CD4-positive, alpha-beta T cell (primary cell): ENCODE results near the gene GYPE. TPM values are rescaled to one million over a fixed set of nuclear protein-coding genes. Genes with fewer than 3 reads are reported as not detected.
"Not testable (repeated sequence)": the region's sequence is repeated elsewhere in the genome, so short reads cannot be mapped to it uniquely, and the experiment has no call there.

Experiments
- ATAC-seq: fragments of 200-7000 bp; cut with Tn5 transposase; one replicate; pipeline ENCODE4 v1.10.0; 2022; ENCODE audit warnings: mild to moderate bottlenecking; ENCODE audit not compliant: poor library complexity
- CTCF ChIA-PET: fragments of 350-600 bp; sonication (Branson Sonifier 250); formaldehyde crosslinking; loops from one replicate; lab custom pipeline; 2021; ENCODE audit warnings: antibody characterized with exemption, inconsistent platforms; lab: Charles Lee
- POLR2A ChIA-PET: fragments of 350-600 bp; sonication (Branson Sonifier 250); formaldehyde crosslinking; loops from one replicate; lab custom pipeline; 2021; ENCODE audit warnings: antibody characterized with exemption, inconsistent platforms; lab: Charles Lee
- DNase-seq, 14 experiments: peaks; one replicate each; pipeline ENCODE4 v3.0.0-alpha.2; 2013 to 2020; ENCODE audit warnings: mixed read lengths in 2 of 14
- H3K27ac ChIP-seq, 2 donors: one replicate each; pipeline versions ENCODE4 v1.5.1 to v1.7.0; 2013; ENCODE audit warnings: low read length in 2 of 2, low read depth in 1 of 2, mild to moderate bottlenecking in 1 of 2
- H3K27me3 ChIP-seq, 2 experiments: 1 replicate in 1 of 2; 2 replicates in 1 of 2; pipeline versions ENCODE4 v1.6.1 to v1.7.0; 2013; ENCODE audit warnings: low read length in 2 of 2, control low read depth in 1 of 2, mild to moderate bottlenecking in 1 of 2, moderate library complexity in 1 of 2; ENCODE audit not compliant: insufficient read depth in 2 of 2, control insufficient read depth in 1 of 2
- H3K36me3 ChIP-seq: one replicate; pipeline ENCODE4 v1.6.1; 2013; ENCODE audit warnings: low read length, control low read depth; ENCODE audit not compliant: insufficient read depth
- H3K4me1 ChIP-seq: one replicate; pipeline ENCODE4 v1.6.1; 2013; ENCODE audit warnings: low read length, control low read depth; ENCODE audit not compliant: insufficient read depth
- H3K4me3 ChIP-seq: one replicate; pipeline ENCODE4 v1.5.1; 2013; ENCODE audit warnings: mild to moderate bottlenecking, low read length, moderate library complexity
- H3K9me3 ChIP-seq, 2 experiments: 1 replicate in 1 of 2; 2 replicates in 1 of 2; pipeline versions ENCODE4 v1.6.1 to v1.7.0; 2013; ENCODE audit warnings: low read length in 2 of 2, mild to moderate bottlenecking in 2 of 2, control low read depth in 1 of 2, moderate library complexity in 1 of 2; ENCODE audit not compliant: control insufficient read depth in 1 of 2, insufficient read depth in 1 of 2
- H3K27ac Mint-ChIP-seq: one replicate; pipeline ENCODE4 v1.8.0; 2020; ENCODE audit warnings: mixed read lengths
- H3K27me3 Mint-ChIP-seq: one replicate; pipeline ENCODE4 v1.8.0; 2021; ENCODE audit warnings: mixed read lengths
- H3K36me3 Mint-ChIP-seq: one replicate; pipeline ENCODE4 v1.8.0; 2021; ENCODE audit warnings: low read depth, mixed read lengths
- H3K4me1 Mint-ChIP-seq: one replicate; pipeline ENCODE4 v1.8.0; 2021; ENCODE audit warnings: low read depth, mixed read lengths
- H3K4me3 Mint-ChIP-seq: one replicate; pipeline ENCODE4 v1.8.0; 2020; ENCODE audit warnings: mild to moderate bottlenecking, mixed read lengths
- H3K9me3 Mint-ChIP-seq: one replicate; pipeline ENCODE4 v1.8.0; 2020; ENCODE audit warnings: mixed read lengths
- intact Hi-C, 2 experiments: fragments of 100-400 bp; cut with DNase I in 1 of 2; cut with micrococcal nuclease in 1 of 2; formaldehyde crosslinking; loops; one replicate each; pipeline versions ENCODE4 v1.15.1 to v1.9.0; 2023 to 2025; cut with DNase I, micrococcal nuclease
- total RNA-seq, 174 experiments: library from RNA in 2 of 174; stranded (reverse) in 2 of 174; gene quantifications; one replicate each; pipeline ENCODE4 v1.2.3 and lab custom pipeline; 2021 to 2026

GYPE gene
- total RNA-seq, 2 experiments from 2014 or later: not detected

- CTCF ChIA-PET, DNase-seq, intact Hi-C loops, H3K4me3 Mint-ChIP-seq, POLR2A ChIA-PET, H3K9me3 Mint-ChIP-seq, ATAC-seq, H3K4me1 Mint-ChIP-seq, H3K36me3 ChIP-seq, H3K27ac Mint-ChIP-seq, H3K27me3 ChIP-seq, H3K4me3 ChIP-seq, H3K27ac ChIP-seq, H3K36me3 Mint-ChIP-seq, H3K4me1 ChIP-seq, H3K9me3 ChIP-seq, H3K27me3 Mint-ChIP-seq: not testable (repeated sequence)
Observed at GRCh38 chr4:143843506-143843832, 61.9 kb downstream of the GYPE start.

GRCh38 chr4:143842624-143843505 is 62.5 kb downstream of the GYPE start:
- POLR2A ChIA-PET, H3K4me3 ChIP-seq, H3K9me3 ChIP-seq, ATAC-seq, CTCF ChIA-PET, H3K27me3 ChIP-seq, H3K27ac ChIP-seq, H3K4me1 Mint-ChIP-seq, H3K4me3 Mint-ChIP-seq, H3K36me3 ChIP-seq, DNase-seq, H3K4me1 ChIP-seq, H3K9me3 Mint-ChIP-seq, H3K36me3 Mint-ChIP-seq, intact Hi-C loops, H3K27me3 Mint-ChIP-seq, H3K27ac Mint-ChIP-seq: not testable (repeated sequence)

GRCh38 chr4:143839413-143839812 is 65.9 kb downstream of the GYPE start:
- CTCF ChIA-PET, H3K4me3 ChIP-seq, H3K4me1 Mint-ChIP-seq, H3K27ac ChIP-seq, H3K36me3 Mint-ChIP-seq, H3K27me3 ChIP-seq, ATAC-seq, H3K27ac Mint-ChIP-seq, H3K27me3 Mint-ChIP-seq, POLR2A ChIA-PET, H3K4me1 ChIP-seq, H3K9me3 Mint-ChIP-seq, DNase-seq, H3K9me3 ChIP-seq, H3K4me3 Mint-ChIP-seq, H3K36me3 ChIP-seq: not testable (repeated sequence)
- intact Hi-C loops: loop anchor here (5.0 to 10.0 kb wide), 2 partner anchors 115 to 118 kb away; no protein-coding TSS in a partner anchor

- H3K4me3 Mint-ChIP-seq, H3K4me1 Mint-ChIP-seq, CTCF ChIA-PET, ATAC-seq, H3K4me3 ChIP-seq, H3K27me3 ChIP-seq, H3K27ac ChIP-seq, H3K36me3 Mint-ChIP-seq, DNase-seq, POLR2A ChIA-PET, H3K9me3 ChIP-seq, H3K27ac Mint-ChIP-seq, H3K4me1 ChIP-seq, H3K27me3 Mint-ChIP-seq, H3K9me3 Mint-ChIP-seq, H3K36me3 ChIP-seq: not testable (repeated sequence)
- intact Hi-C loops: loop anchor here in 1 of 2 experiments (10.0 kb wide), 1 partner anchor 121 kb away; no protein-coding TSS in a partner anchor
Observed at GRCh38 chr4:143834196-143834595, 71.2 kb downstream of the GYPE start.

- DNase-seq, H3K9me3 ChIP-seq, H3K36me3 ChIP-seq, H3K4me1 ChIP-seq, CTCF ChIA-PET, H3K4me1 Mint-ChIP-seq, ATAC-seq, H3K36me3 Mint-ChIP-seq, POLR2A ChIA-PET, H3K27ac ChIP-seq, H3K27me3 ChIP-seq, H3K9me3 Mint-ChIP-seq, H3K27me3 Mint-ChIP-seq, H3K4me3 Mint-ChIP-seq, H3K27ac Mint-ChIP-seq, H3K4me3 ChIP-seq: not testable (repeated sequence)
- intact Hi-C loops: loop anchor here in 1 of 2 experiments (10.0 kb wide), 1 partner anchor 121 kb away; no protein-coding TSS in a partner anchor
Observed at GRCh38 chr4:143833676-143834075, 71.7 kb downstream of the GYPE start.

- ATAC-seq, H3K27me3 Mint-ChIP-seq, H3K4me3 ChIP-seq, H3K27ac ChIP-seq, CTCF ChIA-PET, H3K4me1 Mint-ChIP-seq, H3K36me3 Mint-ChIP-seq, POLR2A ChIA-PET, H3K27me3 ChIP-seq, DNase-seq, H3K27ac Mint-ChIP-seq, H3K9me3 Mint-ChIP-seq, H3K4me3 Mint-ChIP-seq, H3K36me3 ChIP-seq, H3K9me3 ChIP-seq, H3K4me1 ChIP-seq: not testable (repeated sequence)
- intact Hi-C loops: loop anchor here in 1 of 2 experiments (10.0 kb wide), 1 partner anchor 124 kb away; no protein-coding TSS in a partner anchor
Observed at GRCh38 chr4:143830576-143830975, 74.8 kb downstream of the GYPE start.

- intact Hi-C loops, H3K27ac Mint-ChIP-seq, H3K4me1 Mint-ChIP-seq, ATAC-seq, H3K36me3 ChIP-seq, H3K4me3 Mint-ChIP-seq, H3K9me3 Mint-ChIP-seq, H3K27ac ChIP-seq, H3K9me3 ChIP-seq, DNase-seq, H3K36me3 Mint-ChIP-seq, H3K4me3 ChIP-seq, H3K27me3 Mint-ChIP-seq, H3K27me3 ChIP-seq, CTCF ChIA-PET, H3K4me1 ChIP-seq, POLR2A ChIA-PET: not testable (repeated sequence)
Observed at GRCh38 chr4:143829239-143829620, 76.1 kb downstream of the GYPE start.
